ENCODE data around the gene SKAP1. TPM values are rescaled to one million over a fixed set of nuclear protein-coding genes. Genes with fewer than 3 reads are reported as not detected.

SKAP1 gene
- total RNA-seq, 4 donors from 2014 or later = 0.33 to 2.1 (median 1.0) TPM

- Histone ChIP-seq H3K36me3 (no peaks in the 10 kb centered on the region), H3K27ac (no peak overlapping the region), H3K4me3 (replicated peaks in 1 of 3) (no peak overlapping the region), H3K4me1 (no peaks in the 10 kb centered on the region), H3K9me3 (no peaks in the 10 kb centered on the region), H3K27me3 (peaks cover 3% of the 10 kb centered on the region)
- DNase-seq = no peak
- TF ChIP-seq CTCF (IDR thresholded peaks at IDR 0.05) (no peak), POLR2A (IDR thresholded peaks at IDR 0.05) (no peak)
- intact Hi-C loops (cut with DNase I) = no loop called here
- WGBS, 2 donors = 90 to 92% methylated on average over 3 of the region's 3 CpGs
Measured at GRCh38 chr17:48384164-48384563, 45.9 kb downstream of the SKAP1 start.

GRCh38 chr17:48382989-48383388 is 47.0 kb downstream of the SKAP1 start:
- intact Hi-C loops (cut with DNase I) = no loop called here
- no peaks in the 10 kb centered on the region for H3K36me3 ChIP-seq
- no peaks in the 10 kb centered on the region for H3K9me3 ChIP-seq
- DNase-seq = no peak
- no peak overlapping the region for H3K27ac ChIP-seq
- TF ChIP-seq POLR2A (IDR thresholded peaks at IDR 0.05) (no peak), CTCF (IDR thresholded peaks at IDR 0.05) (no peak)
- peaks cover 3% of the 10 kb centered on the region for H3K27me3 ChIP-seq
- H3K4me1 ChIP-seq = no peaks in the 10 kb centered on the region
- WGBS, 2 donors = 87 to 89% methylated on average over 3 of the region's 3 CpGs
- H3K4me3 ChIP-seq (replicated peaks in 1 of 3) = no peak overlapping the region

GRCh38 chr17:48378708-48379392 is 51.2 kb downstream of the SKAP1 start:
- H3K27ac ChIP-seq = no peak overlapping the region
- WGBS, 2 donors = 56 to 63% methylated on average over 3 of the region's 3 CpGs
- intact Hi-C loops (cut with DNase I) = no loop called here
- no peak overlapping the region for H3K4me3 ChIP-seq (replicated peaks in 1 of 3)
- TF ChIP-seq POLR2A (IDR thresholded peaks at IDR 0.05) = no peak
- no peak for TF ChIP-seq CTCF (IDR thresholded peaks at IDR 0.05)
- no peaks in the 10 kb centered on the region for H3K36me3 ChIP-seq
- peaks cover 3% of the 10 kb centered on the region for H3K27me3 ChIP-seq
- no peak for DNase-seq
- H3K4me1 ChIP-seq = no peaks in the 10 kb centered on the region
- H3K9me3 ChIP-seq = no peaks in the 10 kb centered on the region

- Histone ChIP-seq H3K4me3 (replicated peaks in 1 of 3) (no peak overlapping the region), H3K9me3 (no peaks in the 10 kb centered on the region), H3K27ac (no peak overlapping the region), H3K27me3 (peaks cover 3% of the 10 kb centered on the region), H3K4me1 (no peaks in the 10 kb centered on the region), H3K36me3 (no peaks in the 10 kb centered on the region)
- intact Hi-C loops (cut with DNase I) = no loop called here
- 65 to 68% methylated on average over 3 of the region's 3 CpGs for WGBS, 2 donors
- no peak for TF ChIP-seq POLR2A (IDR thresholded peaks at IDR 0.05)
- TF ChIP-seq CTCF (IDR thresholded peaks at IDR 0.05) = no peak
- DNase-seq = no peak
Measured at GRCh38 chr17:48378238-48378637, 51.8 kb downstream of the SKAP1 start.

- Histone ChIP-seq H3K4me3 (replicated peaks in 1 of 3) (no peak overlapping the region), H3K9me3 (no peaks in the 10 kb centered on the region), H3K36me3 (no peaks in the 10 kb centered on the region), H3K27me3 (peaks cover 3% of the 10 kb centered on the region), H3K4me1 (no peaks in the 10 kb centered on the region), H3K27ac (no peak overlapping the region)
- WGBS, 2 donors = 82 to 84% methylated on average over 6 of the region's 6 CpGs
- TF ChIP-seq CTCF (IDR thresholded peaks at IDR 0.05) = no peak
- TF ChIP-seq POLR2A (IDR thresholded peaks at IDR 0.05) = no peak
- intact Hi-C loops (cut with DNase I) = no loop called here
- no peak for DNase-seq
Measured at GRCh38 chr17:48376682-48377325, 53.2 kb downstream of the SKAP1 start.

Measured in thyroid gland (tissue), 4 donors.